HG03520 (cell line): ENCODE measurements around the gene KIAA1614.

Source experiments
- ATAC-seq: cut with Tn5 transposase; IDR thresholded peaks from one replicate; pipeline ENCODE4 v1.9.1; 2021; ENCODE audit warnings: mild to moderate bottlenecking, moderate library complexity; ENCODE audit not compliant: unreplicated experiment

The KIAA1614 gene

DNA sequence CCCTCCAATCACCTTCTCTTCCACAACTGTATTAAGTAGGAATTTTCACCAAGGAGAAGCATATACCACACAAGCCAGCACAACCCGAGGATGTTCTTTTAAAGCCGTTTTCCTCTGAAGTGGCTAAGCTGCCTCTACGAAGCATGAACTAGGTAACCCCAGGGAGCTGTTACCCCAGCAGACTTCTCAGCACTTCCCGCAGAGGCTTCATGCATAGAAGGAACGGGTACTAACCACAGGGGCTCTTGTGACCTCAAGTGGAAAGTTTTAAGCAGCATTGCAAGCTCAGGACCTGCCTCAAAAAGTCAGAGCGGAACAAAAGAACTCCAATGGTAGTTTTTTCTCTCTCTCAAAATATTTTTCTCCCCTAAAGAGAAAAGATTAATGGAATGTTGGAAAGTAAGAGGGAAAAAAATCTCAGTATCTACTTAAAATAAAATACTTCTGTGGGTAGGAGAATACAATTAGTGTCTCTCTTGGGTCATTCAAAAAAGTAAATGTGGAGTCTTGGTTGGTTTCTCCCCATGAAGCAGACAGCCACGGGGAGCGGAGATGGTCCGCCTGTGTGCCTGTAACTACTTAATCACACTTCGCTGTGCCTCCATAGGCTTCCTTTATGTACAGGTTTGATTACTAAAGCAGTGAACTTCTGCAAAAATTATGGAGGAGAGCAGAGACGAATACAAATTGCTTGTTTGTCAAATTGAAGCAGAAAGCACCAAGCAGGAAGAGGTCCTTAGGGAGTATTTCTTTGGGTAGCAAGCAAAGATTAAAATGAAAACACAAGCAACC is 69.1 kb downstream of the KIAA1614 start:
- ATAC-seq, result peak; percentile 67

DNA sequence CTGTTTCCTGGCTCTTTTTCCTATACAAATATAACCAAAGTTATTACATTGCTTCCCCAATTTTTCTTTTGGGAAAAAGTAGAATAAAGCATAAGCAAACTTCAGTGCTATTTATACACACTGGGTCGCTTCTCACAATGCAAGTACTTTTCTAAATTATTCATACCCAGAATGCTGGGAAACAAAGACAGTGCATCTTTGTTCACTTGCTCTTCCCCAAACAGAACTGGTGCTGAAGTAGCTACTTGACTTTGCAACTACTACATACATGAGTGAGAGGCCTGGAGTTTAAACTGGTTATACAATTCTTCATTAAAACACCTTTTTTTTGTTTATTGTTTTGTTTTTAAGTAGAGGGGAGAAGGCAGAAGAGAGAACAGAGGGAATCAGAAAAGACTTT is 69.7 kb downstream of the KIAA1614 start:
- ATAC-seq, result no peak

DNA sequence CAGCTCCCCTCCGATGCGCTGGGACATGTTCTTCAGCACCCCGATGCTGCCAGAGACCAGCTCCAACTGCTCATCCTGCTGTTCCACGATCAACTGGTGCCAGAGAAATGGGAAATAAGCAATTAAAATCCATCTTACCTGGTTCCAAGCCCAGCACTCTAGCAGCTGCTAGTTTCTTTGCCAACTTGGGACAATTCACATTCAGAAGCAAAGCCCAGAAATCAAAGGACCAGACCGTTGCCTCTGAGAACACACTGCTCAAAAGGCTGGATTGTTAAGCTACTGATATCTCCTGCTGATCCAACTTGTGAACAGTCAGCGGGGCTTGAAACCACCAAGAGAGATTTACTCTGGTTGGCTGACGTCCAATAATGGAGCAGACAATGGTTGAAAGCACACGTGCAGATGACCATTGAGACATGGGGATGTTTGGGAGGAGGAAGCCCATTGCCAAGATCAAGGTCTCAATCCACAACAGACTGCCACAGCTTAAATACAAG is 75.6 kb downstream of the KIAA1614 start:
- no peak for ATAC-seq

DNA sequence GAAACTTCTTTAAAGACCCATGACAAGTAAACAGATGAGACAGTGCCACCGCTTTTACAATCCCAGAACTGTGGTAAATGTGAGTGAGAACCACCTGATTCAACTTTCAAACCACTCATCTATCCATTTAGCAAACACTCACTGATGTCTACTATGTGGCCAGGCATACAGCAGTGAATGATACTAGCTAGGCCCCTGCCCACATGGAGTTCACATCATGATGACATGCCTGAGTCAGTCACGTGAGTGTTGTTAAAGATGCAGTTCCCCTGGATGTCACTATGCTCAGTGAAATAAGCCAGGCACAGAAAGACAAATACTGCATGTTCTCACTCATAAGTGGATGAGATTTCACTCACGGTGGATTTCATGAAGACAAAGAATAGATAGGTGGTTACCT is 81.6 kb downstream of the KIAA1614 start:
- no peak for ATAC-seq

- no peak for ATAC-seq
Observed at GRCh38 chr1:180997843-180998504, 85.3 kb downstream of the KIAA1614 start.
